GM18498 (cell line): ENCODE measurements around the gene A4GALT.

Source experiments
- ATAC-seq: cut with Tn5 transposase; IDR thresholded peaks from one replicate; pipeline ENCODE4 v1.9.1; 2021; ENCODE audit warnings: mild to moderate bottlenecking, moderate library complexity; ENCODE audit not compliant: unreplicated experiment

A4GALT gene

GRCh38 chr22:42653999-42654398 is 66.7 kb downstream of the A4GALT start:
- no peak for ATAC-seq

- ATAC-seq: no peak
These were observed 69.5 kb downstream of the A4GALT start for GRCh38 chr22:42651134-42651533.

- ATAC-seq: peak; percentile 77
These were observed 71.2 kb downstream of the A4GALT start, which contains the start of gene CYB5R3 for GRCh38 chr22:42649246-42650099. Gene CYB5R3, minus strand, starts transcription at chr22:42649392. Its CDS starts 77 bp downstream, at chr22:42649315.

GRCh38 chr22:42648368-42649245 is 72.1 kb downstream of the A4GALT start:
- ATAC-seq: peak; percentile 57

GRCh38 chr22:42648017-42648367 is 72.7 kb downstream of the A4GALT start:
- ATAC-seq: no peak

- no peak for ATAC-seq
These were observed 73.8 kb downstream of the A4GALT start for GRCh38 chr22:42646569-42647525.

GRCh38 chr22:42645938-42646568 is 74.6 kb downstream of the A4GALT start:
- no peak for ATAC-seq

GRCh38 chr22:42645341-42645937 is 75.2 kb downstream of the A4GALT start:
- ATAC-seq: no peak

GRCh38 chr22:42644422-42645340 is 76.0 kb downstream of the A4GALT start:
- no peak for ATAC-seq

GRCh38 chr22:42643634-42644421 is 76.8 kb downstream of the A4GALT start:
- no peak for ATAC-seq

- ATAC-seq: no peak
These were observed 77.7 kb downstream of the A4GALT start for GRCh38 chr22:42642806-42643633.
